HCT116 (cell line): ENCODE results near the gene ASMTL. TPM values are rescaled to one million over a fixed set of nuclear protein-coding genes. Genes with fewer than 3 reads are reported as not detected.

Source experiments
- ATAC-seq: fragments of 200-7000 bp; cut with Tn5 transposase; 2 replicates; pipeline ENCODE4 v1.9.1; 2020; ENCODE audit warnings: mild to moderate bottlenecking, moderate library complexity
- BruUV-seq: library from RNA; stranded (reverse); fragments of 400-500 nt; replicated peaks from 2 replicates; lab custom pipeline; 2021; lab: Mats Ljungman, UMichigan
- CTCF ChIA-PET: fragments of 300-600 bp; sonication (Branson Sonifier 250); formaldehyde crosslinking; loops from one replicate; lab custom pipeline; 2021; ENCODE audit warnings: antibody characterized with exemption; lab: Charles Lee
- POLR2A ChIA-PET: fragments of 300-600, 350-600 bp; sonication (Branson Sonifier 250); formaldehyde crosslinking; loops from one replicate; lab custom pipeline; 2021; ENCODE audit warnings: antibody characterized with exemption; lab: Charles Lee
- RAD21 ChIA-PET, 2 experiments: fragments of 300-600 bp; sonication (Branson Sonifier 250); formaldehyde crosslinking; loops; one replicate each; lab custom pipeline; 2023; ENCODE audit warnings: low total read pairs in 2 of 2; ENCODE audit not compliant: uncharacterized antibody in 2 of 2, unreplicated experiment in 2 of 2, low non-redundant PET in 1 of 2; lab: Charles Lee
- DNase-seq: peaks from one replicate; pipeline ENCODE4 v3.0.0-alpha.2; 2010; ENCODE audit warnings: low read depth, low spot score
- H2AFZ ChIP-seq: fragments of 200-600 bp; shearing (Covaris generic), sonication (generic); 2 replicates; pipeline ENCODE4 v1.6.1; 2017; ENCODE audit warnings: low read depth, mixed run types, mixed read lengths, antibody characterized with exemption, low read length; ENCODE audit not compliant: poor library complexity, severe bottlenecking
- H3K27ac ChIP-seq: 2 replicates; pipeline ENCODE4 v1.5.1; 2012; ENCODE audit warnings: low read depth, low read length
- H3K27me3 ChIP-seq: fragments of 200-600 bp; sonication (generic); 2 replicates; pipeline ENCODE4 v1.6.1; 2016; ENCODE audit warnings: mixed run types, low read length, mixed read lengths; ENCODE audit not compliant: insufficient read depth
- H3K36me3 ChIP-seq, 2 experiments: fragments of 200-500 bp in 1 of 2; fragments of 200-600 bp in 1 of 2; sonication (Bioruptor generic) in 1 of 2; sonication (generic) in 1 of 2; 2 replicates each; pipeline versions ENCODE4 v1.5.1 to v1.6.1; 2014 to 2016; ENCODE audit warnings: low read length in 2 of 2, inconsistent platforms in 1 of 2, mixed read lengths in 1 of 2, mixed run types in 1 of 2; ENCODE audit not compliant: insufficient read depth in 2 of 2, control insufficient read depth in 1 of 2
- H3K4me1 ChIP-seq, 2 experiments: fragments of 200-600 bp in 1 of 2; sonication (generic) in 1 of 2; 2 replicates each; pipeline versions ENCODE4 v1.5.1 to v1.6.1; 2012 to 2017; ENCODE audit warnings: low read length in 2 of 2, inconsistent platforms in 1 of 2, mild to moderate bottlenecking in 1 of 2, mixed read lengths in 1 of 2, mixed run types in 1 of 2, moderate library complexity in 1 of 2; ENCODE audit not compliant: insufficient read depth in 2 of 2, control insufficient read depth in 1 of 2
- H3K4me2 ChIP-seq: fragments of 200-600 bp; sonication (generic); 2 replicates; pipeline ENCODE4 v1.6.1; 2017; ENCODE audit warnings: mixed run types, low read length, mixed read lengths
- H3K4me3 ChIP-seq, 2 experiments: fragments of 200-600 bp in 1 of 2; sonication (generic) in 1 of 2; replicated peaks in 1 of 2; 2 replicates each; pipeline ENCODE4 v1.5.1; 2011 to 2016; ENCODE audit warnings: low read length in 2 of 2, control low read depth in 1 of 2, low read depth in 1 of 2, mild to moderate bottlenecking in 1 of 2, mixed read lengths in 1 of 2, mixed run types in 1 of 2
- H3K79me2 ChIP-seq: fragments of 200-600 bp; sonication (generic); 2 replicates; pipeline ENCODE4 v1.6.1; 2017; ENCODE audit warnings: mild to moderate bottlenecking, mixed run types, low read length, moderate library complexity, mixed read lengths; ENCODE audit not compliant: insufficient read depth
- H3K9ac ChIP-seq: fragments of 200-600 bp; sonication (generic); 2 replicates; pipeline ENCODE4 v1.6.1; 2016; ENCODE audit warnings: low read length, mixed read lengths
- H3K9me2 ChIP-seq: fragments of 200-600 bp; sonication (generic), shearing (Covaris generic); 2 replicates; pipeline ENCODE4 v1.6.1; 2017; ENCODE audit warnings: mixed run types, mild to moderate bottlenecking, moderate library complexity; ENCODE audit not compliant: insufficient read depth
- H3K9me3 ChIP-seq, 2 experiments: fragments of 200-500 bp in 1 of 2; fragments of 200-600 bp in 1 of 2; sonication (Bioruptor generic) in 1 of 2; sonication (generic) in 1 of 2; 2 replicates each; pipeline ENCODE4 v1.6.1; 2014 to 2017; ENCODE audit warnings: low read length in 2 of 2, mixed read lengths in 2 of 2, inconsistent platforms in 1 of 2, low read depth in 1 of 2, mild to moderate bottlenecking in 1 of 2, mixed run types in 1 of 2, moderate library complexity in 1 of 2; ENCODE audit not compliant: control insufficient read depth in 1 of 2, insufficient read depth in 1 of 2
- H4K20me1 ChIP-seq: fragments of 200-600 bp; sonication (generic), shearing (Covaris generic); 2 replicates; pipeline ENCODE4 v1.6.1; 2017; ENCODE audit warnings: mixed run types, mild to moderate bottlenecking, moderate library complexity; ENCODE audit not compliant: insufficient read depth
- CBX3 ChIP-seq: IDR thresholded peaks from 2 replicates; pipeline ENCODE4 v1.6.1; 2012; ENCODE audit warnings: low read depth
- CEBPB ChIP-seq: IDR thresholded peaks from 2 replicates; pipeline ENCODE4 v1.6.1; 2012; ENCODE audit warnings: low read depth
- EGR1 ChIP-seq: IDR thresholded peaks from 2 replicates; pipeline ENCODE4 v1.6.1; 2012; ENCODE audit warnings: low read depth
- ELF1 ChIP-seq: IDR thresholded peaks from 2 replicates; pipeline ENCODE4 v1.6.1; 2012; ENCODE audit warnings: low read depth, borderline replicate concordance
- EZH2 ChIP-seq: fragments of 200-600 bp; sonication (generic); IDR thresholded peaks from 2 replicates; pipeline ENCODE4 v1.6.1; 2017; ENCODE audit warnings: antibody characterized with exemption, mixed run types
- EZH2phosphoT487 ChIP-seq: fragments of 200-600 bp; IDR thresholded peaks from 2 replicates; pipeline ENCODE4 v1.6.1; 2018; ENCODE audit warnings: antibody characterized with exemption, borderline replicate concordance
- FOSL1 ChIP-seq: IDR thresholded peaks from 2 replicates; pipeline ENCODE4 v1.6.1; 2012; ENCODE audit warnings: low read depth
- JUND ChIP-seq: IDR thresholded peaks from 2 replicates; pipeline ENCODE4 v1.6.1; 2012
- POLR2A ChIP-seq: IDR thresholded peaks from 2 replicates; pipeline ENCODE4 v1.7.0; 2011; ENCODE audit warnings: borderline replicate concordance; ENCODE audit not compliant: insufficient read depth, insufficient read length; ENCODE audit errors: extremely low read depth
- YY1 ChIP-seq: IDR thresholded peaks from 2 replicates; pipeline ENCODE4 v1.6.1; 2011; ENCODE audit warnings: low read length, low read depth, moderate library complexity, mild to moderate bottlenecking; ENCODE audit not compliant: insufficient replicate concordance; ENCODE audit errors: extremely low read depth
- ZNF274 ChIP-seq: fragments of 200-500 bp; sonication (Bioruptor generic); IDR thresholded peaks from 2 replicates; pipeline ENCODE4 v1.6.1; 2014; ENCODE audit warnings: mild to moderate bottlenecking, low read depth, low read length, inconsistent platforms
- intact Hi-C: fragments of 100-400 bp; cut with micrococcal nuclease; formaldehyde crosslinking; loops from 2 replicates; pipeline ENCODE4 v1.10.0; 2022
- total RNA-seq: library from RNA; stranded (reverse); gene quantifications from one replicate; pipeline ENCODE4 v1.2.1, GENCODE V29; 2021; ENCODE audit not compliant: unreplicated experiment
- TF ChIP-seq, protein P1 (sequence below): IDR thresholded peaks from 2 replicates; pipeline ENCODE4 v1.6.1; 2012; ENCODE audit warnings: low read depth
- TF ChIP-seq, protein P2 (sequence below): IDR thresholded peaks from 2 replicates; pipeline ENCODE4 v1.6.1; 2012
- TF ChIP-seq, protein P3 (sequence below): IDR thresholded peaks from 2 replicates; pipeline ENCODE4 v1.6.1; 2012

Gene ASMTL
- total RNA-seq, 1 experiment from 2014 or later: 59.6 TPM

DNA sequence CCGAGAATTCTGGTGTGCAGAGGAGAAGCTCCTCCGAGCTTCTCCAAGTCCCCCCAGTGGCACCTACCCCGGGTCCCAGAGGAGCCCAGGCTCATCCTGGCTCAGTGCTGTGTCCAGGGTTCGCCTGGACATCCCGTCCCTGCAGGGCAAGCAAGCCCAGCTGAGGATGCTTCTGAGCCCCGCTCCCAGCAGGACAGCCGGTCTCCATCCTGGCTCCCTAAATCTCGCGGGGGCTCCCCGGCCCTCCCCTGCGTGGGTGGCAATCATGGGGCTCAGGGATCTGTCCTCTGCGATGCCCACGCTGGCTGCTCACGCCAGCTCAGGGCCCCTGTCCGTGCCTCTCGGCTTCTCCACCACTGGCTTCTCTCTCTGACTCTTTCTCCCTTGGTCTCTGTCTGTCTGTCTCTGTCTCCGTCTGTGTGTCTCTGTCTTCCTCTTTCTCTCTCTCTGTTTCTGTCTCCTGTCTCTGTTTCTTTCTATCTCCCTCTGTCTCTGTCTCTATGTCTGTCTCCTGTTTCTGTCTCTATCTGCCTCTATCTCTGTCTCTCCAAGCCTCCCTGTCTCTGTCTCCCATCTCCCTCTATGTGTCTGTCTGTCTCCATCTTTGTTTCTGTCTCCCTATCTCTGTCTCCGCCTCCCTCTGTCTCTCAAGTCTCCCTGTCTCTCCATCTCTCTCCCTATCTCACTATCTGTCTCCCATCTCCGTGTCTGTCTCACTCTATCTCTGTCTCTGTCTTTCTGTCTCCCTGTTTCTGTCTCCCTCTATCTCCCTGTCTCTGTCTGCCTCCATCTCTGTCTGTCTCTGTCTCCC, 33.0 kb downstream of the ASMTL start (continued):
- TF ChIP-seq JUND (no peak), CEBPB (no peak), EGR1 (no peak), EZH2 (no peak), CBX3 (no peak)
- TF ChIP-seq, protein P1, sequence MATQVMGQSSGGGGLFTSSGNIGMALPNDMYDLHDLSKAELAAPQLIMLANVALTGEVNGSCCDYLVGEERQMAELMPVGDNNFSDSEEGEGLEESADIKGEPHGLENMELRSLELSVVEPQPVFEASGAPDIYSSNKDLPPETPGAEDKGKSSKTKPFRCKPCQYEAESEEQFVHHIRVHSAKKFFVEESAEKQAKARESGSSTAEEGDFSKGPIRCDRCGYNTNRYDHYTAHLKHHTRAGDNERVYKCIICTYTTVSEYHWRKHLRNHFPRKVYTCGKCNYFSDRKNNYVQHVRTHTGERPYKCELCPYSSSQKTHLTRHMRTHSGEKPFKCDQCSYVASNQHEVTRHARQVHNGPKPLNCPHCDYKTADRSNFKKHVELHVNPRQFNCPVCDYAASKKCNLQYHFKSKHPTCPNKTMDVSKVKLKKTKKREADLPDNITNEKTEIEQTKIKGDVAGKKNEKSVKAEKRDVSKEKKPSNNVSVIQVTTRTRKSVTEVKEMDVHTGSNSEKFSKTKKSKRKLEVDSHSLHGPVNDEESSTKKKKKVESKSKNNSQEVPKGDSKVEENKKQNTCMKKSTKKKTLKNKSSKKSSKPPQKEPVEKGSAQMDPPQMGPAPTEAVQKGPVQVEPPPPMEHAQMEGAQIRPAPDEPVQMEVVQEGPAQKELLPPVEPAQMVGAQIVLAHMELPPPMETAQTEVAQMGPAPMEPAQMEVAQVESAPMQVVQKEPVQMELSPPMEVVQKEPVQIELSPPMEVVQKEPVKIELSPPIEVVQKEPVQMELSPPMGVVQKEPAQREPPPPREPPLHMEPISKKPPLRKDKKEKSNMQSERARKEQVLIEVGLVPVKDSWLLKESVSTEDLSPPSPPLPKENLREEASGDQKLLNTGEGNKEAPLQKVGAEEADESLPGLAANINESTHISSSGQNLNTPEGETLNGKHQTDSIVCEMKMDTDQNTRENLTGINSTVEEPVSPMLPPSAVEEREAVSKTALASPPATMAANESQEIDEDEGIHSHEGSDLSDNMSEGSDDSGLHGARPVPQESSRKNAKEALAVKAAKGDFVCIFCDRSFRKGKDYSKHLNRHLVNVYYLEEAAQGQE: no peak
- TF ChIP-seq, all 23 proteins: peak for 0

DNA sequence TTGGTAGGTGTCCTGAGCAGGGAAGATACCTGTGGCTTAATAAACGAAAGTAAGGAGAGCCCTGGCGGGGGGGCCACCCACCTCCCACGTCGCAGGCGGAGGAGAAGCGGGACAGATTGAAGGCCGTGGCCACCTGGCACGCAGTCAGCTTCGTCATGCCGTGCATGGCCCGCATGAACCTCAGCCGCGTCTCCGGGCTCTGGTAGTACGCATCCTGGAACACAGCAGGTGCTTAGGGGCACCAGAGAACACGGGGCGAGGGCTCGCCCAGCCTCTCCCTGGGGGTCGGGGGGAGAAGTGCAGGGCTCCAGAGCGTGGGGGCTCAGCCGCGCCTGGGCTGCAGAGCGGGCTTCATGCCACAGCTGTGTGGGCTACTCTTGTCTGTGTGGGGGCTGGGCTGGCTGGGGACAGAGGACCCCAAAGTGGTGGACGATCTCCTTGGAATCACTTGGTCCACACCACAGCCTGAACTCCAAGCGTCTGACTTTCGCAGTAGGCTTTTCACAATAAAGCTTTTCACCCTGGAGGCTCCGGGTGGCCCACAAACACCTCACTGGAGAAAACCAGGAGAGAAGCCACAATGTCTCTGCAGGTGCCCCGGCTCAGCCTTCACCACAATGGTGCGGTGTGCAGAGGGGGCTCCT, 33.7 kb downstream of the ASMTL start:
- H3K9ac ChIP-seq: no peak overlapping the region
- peak; percentile 19 for ATAC-seq
- H4K20me1 ChIP-seq: no peaks in the 10 kb centered on the region

More for the DNA sequence above, 33.7 kb downstream of the ASMTL start:
- Histone ChIP-seq H3K79me2 (no peaks in the 10 kb centered on the region), H2AFZ (no peak overlapping the region), H3K4me2 (no peak overlapping the region), H3K4me1 (no peaks in the 10 kb centered on the region), H3K9me2 (no peaks in the 10 kb centered on the region), H3K9me3 (peaks cover 0 to 5% of the 10 kb centered on the region in 2 experiments; a peak in 1 of 4 replicates), H3K27me3 (no peaks in the 10 kb centered on the region), H3K4me3 (no peak overlapping the region), H3K27ac (no peak overlapping the region), H3K36me3 (peaks cover 0 to 22% of the 10 kb centered on the region in 2 experiments; a peak in 2 of 4 replicates)
- no peak for TF ChIP-seq EZH2
- TF ChIP-seq ZNF274: no peak
- no peak for TF ChIP-seq EGR1
- TF ChIP-seq EZH2phosphoT487: no peak
- TF ChIP-seq, protein P1: no peak
- TF ChIP-seq ELF1: no peak
- TF ChIP-seq YY1: no peak
- no peak for TF ChIP-seq POLR2A
- no peak for TF ChIP-seq CEBPB
- TF ChIP-seq, protein P2, sequence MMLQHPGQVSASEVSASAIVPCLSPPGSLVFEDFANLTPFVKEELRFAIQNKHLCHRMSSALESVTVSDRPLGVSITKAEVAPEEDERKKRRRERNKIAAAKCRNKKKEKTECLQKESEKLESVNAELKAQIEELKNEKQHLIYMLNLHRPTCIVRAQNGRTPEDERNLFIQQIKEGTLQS: no peak
- TF ChIP-seq FOSL1: no peak
- TF ChIP-seq, protein P3, sequence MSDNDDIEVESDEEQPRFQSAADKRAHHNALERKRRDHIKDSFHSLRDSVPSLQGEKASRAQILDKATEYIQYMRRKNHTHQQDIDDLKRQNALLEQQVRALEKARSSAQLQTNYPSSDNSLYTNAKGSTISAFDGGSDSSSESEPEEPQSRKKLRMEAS: no peak
- ChIA-PET POLR2A (no interaction called here), CTCF (no interaction called here), RAD21 (no interaction called here)
- no peak for DNase-seq
- intact Hi-C loops: no loop called here
- BruUV-seq: no TSS peak
